HG02943 (cell line): ENCODE data around the gene CACNA1C.

Experiments
- ATAC-seq: cut with Tn5 transposase; IDR thresholded peaks from one replicate; pipeline ENCODE4 v1.9.1; 2021; ENCODE audit warnings: mild to moderate bottlenecking, low read depth, moderate library complexity; ENCODE audit not compliant: unreplicated experiment

Gene CACNA1C

DNA sequence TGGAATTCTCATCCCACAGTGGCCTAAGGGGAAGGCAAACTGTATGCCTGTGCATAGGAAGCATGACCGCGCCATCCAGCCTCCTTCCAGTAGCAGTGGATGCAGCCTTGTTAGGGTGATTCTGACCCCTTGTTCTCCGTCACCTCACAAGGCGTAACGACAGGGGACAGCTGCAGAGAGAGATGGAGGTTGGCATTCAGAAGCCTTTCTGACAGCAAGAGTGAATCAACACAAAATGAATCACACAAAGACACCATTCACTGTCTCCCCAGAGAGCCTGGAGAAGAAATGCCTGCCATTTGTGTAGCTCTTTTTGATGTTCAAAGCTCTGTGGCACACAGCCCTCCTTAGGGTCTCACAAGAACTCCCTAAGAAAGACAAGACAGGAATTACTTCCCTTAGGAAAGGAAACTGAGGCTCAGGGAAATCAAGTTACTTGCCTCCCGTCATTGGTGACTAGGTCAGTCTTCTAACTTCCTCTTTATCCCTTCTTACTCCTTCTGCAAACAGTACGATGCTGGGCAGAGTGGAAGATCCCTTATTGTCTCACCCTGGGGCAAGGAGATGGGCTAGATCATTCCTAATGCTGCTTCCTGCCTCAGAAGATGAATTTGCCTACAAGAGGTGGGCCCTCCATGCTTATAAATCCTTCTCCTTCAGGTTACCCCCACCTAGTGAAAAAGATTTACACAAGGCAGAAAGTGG is 280.9 kb downstream of the CACNA1C start:
- no peak for ATAC-seq

- ATAC-seq = no peak
Measured at GRCh38 chr12:2334271-2334670, 281.5 kb downstream of the CACNA1C start.

DNA sequence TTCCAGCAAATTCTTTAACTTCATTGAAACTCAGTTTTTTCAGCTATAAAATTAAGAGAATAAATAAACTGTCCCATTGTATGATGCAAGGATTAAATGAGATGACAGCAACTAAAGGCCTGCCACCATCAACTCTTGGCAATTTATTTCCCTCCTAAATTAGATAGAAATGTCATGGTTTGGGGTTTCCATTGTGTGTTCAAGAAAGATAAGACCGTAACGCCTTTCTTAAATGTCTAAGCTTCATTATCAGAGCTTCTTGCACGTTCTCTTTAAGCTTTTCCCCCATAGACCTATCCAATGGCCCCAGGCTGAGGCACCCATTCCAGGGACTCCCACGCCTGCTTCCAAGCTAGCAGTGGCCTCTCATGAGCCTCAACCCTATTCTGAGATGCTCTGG is 281.9 kb downstream of the CACNA1C start:
- ATAC-seq = no peak

GRCh38 chr12:2335109-2335508 is 282.3 kb downstream of the CACNA1C start:
- ATAC-seq = no peak

GRCh38 chr12:2335513-2335912 is 282.7 kb downstream of the CACNA1C start:
- ATAC-seq = no peak

DNA sequence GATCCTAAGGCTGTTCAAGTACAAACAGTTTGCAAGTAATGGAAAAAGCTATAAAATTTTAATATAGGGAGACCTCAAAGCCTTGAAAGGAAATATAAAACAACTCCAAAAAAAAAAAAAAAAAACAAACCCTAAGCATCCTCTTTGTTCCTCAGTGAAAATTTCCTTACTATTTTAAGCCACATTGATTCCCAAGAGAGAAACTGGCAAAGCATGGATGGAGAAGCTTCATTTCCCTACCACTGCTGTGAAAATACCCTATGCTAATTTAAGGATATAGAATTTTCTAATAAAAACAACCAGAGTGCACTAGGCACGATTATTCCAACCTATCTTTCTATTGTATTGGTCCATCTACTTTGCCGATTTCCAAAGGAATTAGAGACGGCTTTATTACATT is 283.1 kb downstream of the CACNA1C start:
- ATAC-seq = no peak

GRCh38 chr12:2336409-2336829 is 283.6 kb downstream of the CACNA1C start:
- no peak for ATAC-seq

DNA sequence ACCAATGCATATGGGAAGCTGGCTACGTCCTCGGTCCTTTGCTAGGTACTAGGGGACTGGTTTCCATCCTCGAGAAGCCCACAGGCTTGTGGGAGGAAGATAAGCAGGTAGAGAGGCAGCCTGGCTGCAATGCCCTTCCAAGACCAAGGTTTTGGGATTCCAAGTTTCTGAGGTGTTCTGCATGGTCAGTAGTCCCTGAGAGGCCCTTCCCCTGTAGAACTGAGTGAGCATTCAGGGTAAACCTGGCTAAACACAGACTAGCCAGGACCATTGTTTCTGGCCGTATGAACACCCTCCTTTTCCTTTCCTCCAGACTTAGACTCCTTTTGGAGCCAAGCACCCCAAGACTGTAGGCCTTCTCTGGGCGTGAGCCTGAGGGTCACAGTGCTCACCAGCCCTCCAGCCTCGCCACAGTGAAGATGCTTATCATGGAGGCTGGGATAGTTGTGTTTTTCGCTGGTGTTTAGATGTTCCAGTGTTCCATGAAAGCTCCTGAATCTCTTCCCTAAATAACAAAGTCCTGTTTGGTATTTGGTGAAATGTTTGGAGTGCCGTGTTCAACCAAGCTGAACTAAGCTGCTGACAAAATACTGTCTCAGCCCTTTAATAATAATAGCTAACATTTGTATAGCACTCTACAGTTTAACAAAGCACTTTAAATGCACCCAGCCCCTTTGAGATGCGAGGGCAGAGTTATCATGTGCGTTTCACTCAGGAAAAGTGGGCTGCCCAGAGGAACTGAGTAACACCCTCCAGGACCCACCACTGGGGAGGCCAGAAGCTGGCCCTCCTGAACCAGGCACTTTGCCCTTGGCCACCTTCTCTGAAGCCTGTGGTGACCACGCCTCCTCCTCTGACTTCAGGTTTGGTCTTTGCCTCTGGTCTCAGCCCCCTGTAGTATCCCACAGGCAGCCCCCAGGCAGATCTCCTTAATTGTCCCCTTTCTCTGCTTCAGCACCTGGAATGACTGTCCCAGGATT is 284.5 kb downstream of the CACNA1C start:
- no peak for ATAC-seq

DNA sequence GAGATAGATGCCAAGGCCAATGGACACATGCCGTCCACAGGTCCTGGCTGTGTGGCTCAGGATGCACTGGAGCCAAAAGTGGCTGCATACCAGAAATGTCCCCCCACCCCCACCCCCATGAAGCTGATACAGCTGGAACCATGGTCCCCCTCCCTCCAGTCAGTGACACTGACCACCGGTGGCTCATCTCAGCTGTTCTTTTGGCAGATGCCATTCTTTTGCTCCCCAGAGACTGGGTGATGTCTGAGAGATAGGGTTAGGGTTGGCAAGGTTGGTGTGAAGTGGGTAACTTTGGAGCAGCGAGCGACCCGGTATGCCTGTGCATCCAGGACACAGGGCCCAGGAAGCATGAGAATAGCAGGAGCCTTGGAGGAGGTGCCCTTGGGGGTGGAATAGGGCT is 285.6 kb downstream of the CACNA1C start:
- no peak for ATAC-seq

GRCh38 chr12:2338991-2339431 is 286.2 kb downstream of the CACNA1C start:
- ATAC-seq = no peak

DNA sequence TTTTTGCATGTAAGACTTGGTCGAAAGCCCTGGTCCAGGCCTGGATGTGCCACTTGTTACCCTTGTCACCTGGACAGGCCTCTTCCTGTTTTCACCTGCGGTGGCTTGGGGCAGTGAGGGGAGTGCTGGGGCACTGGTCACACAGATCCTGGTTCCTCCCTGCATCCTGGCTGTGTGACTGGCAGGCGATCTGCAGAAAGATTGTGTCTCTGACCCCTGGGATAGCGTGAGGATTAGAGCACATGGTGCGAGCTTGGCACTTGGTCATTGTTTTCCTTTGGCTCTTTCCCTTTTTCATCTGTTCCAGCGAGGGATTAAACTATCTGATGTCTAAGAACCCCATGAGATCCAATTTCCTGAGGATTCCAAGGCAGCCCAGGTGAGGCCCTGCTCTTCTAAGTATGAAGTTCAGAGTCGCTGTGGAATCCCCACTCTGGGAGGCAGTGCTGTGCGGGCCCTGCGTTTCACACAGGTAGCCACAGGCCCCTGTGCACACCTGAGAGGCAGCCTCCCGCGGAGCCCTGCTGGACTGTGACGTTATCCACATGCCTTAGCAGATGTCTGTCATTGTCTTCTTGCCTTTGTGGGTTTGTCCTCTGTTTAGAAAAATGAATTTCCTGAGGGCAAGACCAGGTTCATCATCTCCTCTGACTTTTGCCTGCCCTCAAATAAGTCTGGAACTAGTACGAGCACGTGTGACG is 288.4 kb downstream of the CACNA1C start:
- ATAC-seq = no peak

GRCh38 chr12:2341871-2342270 is 289.1 kb downstream of the CACNA1C start:
- no peak for ATAC-seq

DNA sequence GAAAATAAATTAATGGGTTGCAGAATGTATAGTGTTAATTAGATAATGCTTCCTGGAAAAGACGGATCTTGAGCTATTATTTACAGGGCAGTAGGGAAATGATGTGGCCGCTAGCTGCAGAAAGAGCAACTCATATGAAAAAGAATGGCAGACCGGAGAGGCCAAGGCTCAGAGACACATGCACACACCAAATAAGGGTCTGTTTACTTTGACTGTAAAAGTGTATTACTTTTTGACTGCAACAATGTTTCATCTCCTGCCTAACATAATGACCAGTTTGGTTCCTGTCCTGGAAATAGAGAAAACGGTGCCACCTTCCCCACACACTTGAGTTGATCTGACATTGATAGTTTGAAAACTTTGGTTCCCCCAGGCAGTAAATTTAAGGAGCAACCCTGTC is 290.9 kb downstream of the CACNA1C start:
- ATAC-seq = no peak

DNA sequence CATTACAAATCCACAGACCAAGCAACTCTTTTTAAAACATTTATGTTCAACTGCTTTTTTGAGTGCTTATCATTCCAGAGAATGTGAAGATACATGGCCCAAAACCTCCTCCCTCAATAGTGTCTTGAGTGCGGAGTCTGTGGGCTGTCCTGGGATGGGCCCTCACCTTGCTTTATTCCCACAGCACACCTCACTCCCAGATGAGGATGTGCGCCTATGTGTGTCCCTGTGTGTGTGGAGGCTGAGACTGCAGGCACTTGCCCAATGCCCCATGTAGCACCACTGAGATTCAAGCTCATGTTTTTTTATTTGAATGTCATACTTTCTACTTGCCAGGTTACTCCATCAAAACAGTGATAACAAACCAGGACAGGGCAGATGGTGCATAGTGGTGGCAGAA is 291.7 kb downstream of the CACNA1C start:
- ATAC-seq = no peak

DNA sequence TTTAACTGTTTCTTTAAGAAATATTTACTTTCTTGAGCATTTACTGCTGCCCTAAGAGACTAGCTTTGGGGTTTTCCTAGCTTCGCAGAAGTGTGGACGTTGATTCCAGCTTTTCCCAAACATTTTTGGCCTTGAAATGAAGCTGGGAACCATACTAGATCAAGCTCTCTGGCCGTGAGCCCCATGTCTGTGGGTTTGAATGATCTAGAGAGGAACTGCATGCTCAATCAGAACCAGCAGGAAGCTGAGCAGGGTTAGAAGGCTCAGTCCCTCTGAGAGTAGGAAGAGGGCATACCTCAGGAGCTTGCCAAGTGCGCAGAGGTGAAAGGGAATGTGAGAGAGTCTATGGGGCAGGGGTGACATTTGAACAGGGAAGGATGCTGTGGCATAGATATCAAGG is 292.1 kb downstream of the CACNA1C start:
- no peak for ATAC-seq

DNA sequence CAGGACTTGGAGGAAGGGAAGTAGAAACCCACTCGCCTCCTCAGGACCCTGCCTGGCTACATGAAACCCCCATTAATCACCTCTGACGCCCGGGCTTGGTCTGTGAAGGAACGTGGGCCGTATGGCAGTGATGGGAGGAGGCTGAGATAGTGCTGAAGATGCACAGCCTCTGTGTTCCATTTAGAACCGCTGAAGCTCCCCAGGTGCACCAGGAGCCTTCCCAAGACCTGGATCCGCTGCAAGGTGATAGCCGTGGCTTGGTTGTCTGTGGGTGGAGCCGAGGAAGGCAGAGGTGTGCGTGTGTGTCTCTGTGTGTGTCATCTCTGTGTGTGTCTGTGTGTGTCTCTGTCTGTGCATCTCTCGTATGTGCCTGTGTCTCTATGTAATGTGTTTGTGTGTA is 293.1 kb downstream of the CACNA1C start:
- no peak for ATAC-seq

GRCh38 chr12:2346416-2346815 is 293.6 kb downstream of the CACNA1C start:
- ATAC-seq = no peak

- no peak for ATAC-seq
Measured at GRCh38 chr12:2347137-2347843, 294.5 kb downstream of the CACNA1C start.

- ATAC-seq = no peak
Measured at GRCh38 chr12:2347844-2348481, 295.2 kb downstream of the CACNA1C start.

GRCh38 chr12:2348482-2348852 is 295.7 kb downstream of the CACNA1C start:
- ATAC-seq = no peak
